HepG2 (cell line): ENCODE results near the gene HORMAD2. TPM values are rescaled to one million over a fixed set of nuclear protein-coding genes. Genes with fewer than 3 reads are reported as not detected.

Source experiments
- AGO2 ChIP-seq: fragments of 200-400 bp; formaldehyde crosslinking; optimal IDR thresholded peaks from 2 replicates; pipeline ENCODE3; 2017; ENCODE audit warnings: mild to moderate bottlenecking, low read depth, low read length, moderate library complexity
- JDP2 ChIP-seq: sonication (generic); formaldehyde crosslinking; IDR thresholded peaks from 2 replicates; pipeline ENCODE4 v1.8.1; 2022; ENCODE audit warnings: missing genetic modification reagents, borderline replicate concordance
- NONO ChIP-seq, 2 experiments: fragments of 450-650 bp in 1 of 2; sonication (generic) in 1 of 2; formaldehyde crosslinking in 1 of 2; IDR thresholded peaks in 1 of 2; conservative IDR thresholded peaks in 1 of 2; 2 replicates each; pipeline versions ENCODE4 v1.6.1 to v1.8.0; 2017 to 2022; ENCODE audit warnings: mild to moderate bottlenecking in 1 of 2, missing genetic modification reagents in 1 of 2, moderate library complexity in 1 of 2
- RXRB ChIP-seq: IDR thresholded peaks from 2 replicates; pipeline ENCODE4 v1.6.1; 2016; ENCODE audit warnings: borderline replicate concordance, missing genetic modification reagents, missing compliant biosample characterization
- SAP130 ChIP-seq: IDR thresholded peaks from 2 replicates; pipeline ENCODE4 v1.6.1; 2016; ENCODE audit warnings: low read depth
- SOX13 ChIP-seq, 3 experiments: fragments of 450-650 bp in 1 of 3; sonication (generic) in 1 of 3; formaldehyde crosslinking in 1 of 3; IDR thresholded peaks in 2 of 3; conservative IDR thresholded peaks in 1 of 3; 2 replicates each; pipeline versions ENCODE4 v1.5.0 to v1.6.1; 2016 to 2020; ENCODE audit warnings: antibody characterized with exemption in 1 of 3, mild to moderate bottlenecking in 1 of 3, missing compliant biosample characterization in 1 of 3, missing genetic modification reagents in 1 of 3, moderate library complexity in 1 of 3
- TCF7L2 ChIP-seq: IDR thresholded peaks from 2 replicates; pipeline ENCODE4 v1.6.1; 2011; ENCODE audit warnings: mild to moderate bottlenecking, low read depth, low read length, moderate library complexity
- ZFP41 ChIP-seq: sonication (generic); formaldehyde crosslinking; IDR thresholded peaks from 2 replicates; pipeline ENCODE4 v1.4.0; 2020; ENCODE audit warnings: mild to moderate bottlenecking, missing genetic modification reagents, borderline replicate concordance
- ZNF557 ChIP-seq: sonication (generic); formaldehyde crosslinking; IDR thresholded peaks from 2 replicates; pipeline ENCODE4 v1.4.0; 2020; ENCODE audit warnings: missing genetic modification reagents
- ZNF572 ChIP-seq: sonication (generic); formaldehyde crosslinking; IDR thresholded peaks from 2 replicates; pipeline ENCODE4 v1.5.1; 2020; ENCODE audit warnings: mild to moderate bottlenecking, missing genetic modification reagents
- ZNF772 ChIP-seq: sonication (generic); formaldehyde crosslinking; IDR thresholded peaks from 2 replicates; pipeline ENCODE4 v1.5.0; 2020; ENCODE audit warnings: mild to moderate bottlenecking, missing genetic modification reagents
- ZNF775 ChIP-seq: sonication (generic); formaldehyde crosslinking; IDR thresholded peaks from 2 replicates; pipeline ENCODE4 v1.4.0; 2020; ENCODE audit warnings: missing genetic modification reagents, mild to moderate bottlenecking, moderate library complexity, borderline replicate concordance
- polyA plus RNA-seq, 8 experiments: library from polyadenylated mRNA; depleted of rRNA in 3 of 8; stranded (reverse) in 7 of 8; unstranded in 1 of 8; fragments of >200 nt; fragmentation: Illumina TruSeq in 4 of 8; extraction: Trizol in 4 of 8; gene quantifications; 2 replicates each; pipeline versions ENCODE4 v1.2.1 to v1.2.3, GENCODE V29; 2011 to 2016; ENCODE audit warnings: low read depth in 4 of 8, missing spikeins in 1 of 8, mixed read lengths in 1 of 8; ENCODE audit not compliant: insufficient read depth in 1 of 8
- total RNA-seq, 5 experiments: library from RNA; depleted of rRNA; stranded (reverse); fragments of >200 nt; fragmentation: Illumina TruSeq; extraction: Trizol; gene quantifications; 2 replicates each; pipeline ENCODE4 v1.2.3, GENCODE V29; 2016; ENCODE audit warnings: low read depth in 1 of 5
- TF ChIP-seq, protein P1 (sequence below): sonication (generic); formaldehyde crosslinking; IDR thresholded peaks from 2 replicates; pipeline ENCODE4 v1.5.1; 2020; ENCODE audit warnings: mild to moderate bottlenecking, missing genetic modification reagents
- TF ChIP-seq, protein P2 (sequence below): sonication (generic); formaldehyde crosslinking; IDR thresholded peaks from 2 replicates; pipeline ENCODE4 v1.5.0; 2020; ENCODE audit warnings: mild to moderate bottlenecking, missing genetic modification reagents, borderline replicate concordance
- TF ChIP-seq, protein P3 (sequence below): sonication (generic); formaldehyde crosslinking; IDR thresholded peaks from 2 replicates; pipeline ENCODE4 v1.8.1; 2023; ENCODE audit warnings: mild to moderate bottlenecking, moderate library complexity, missing genetic modification reagents
- TF ChIP-seq, protein P4 (sequence below): sonication (generic); formaldehyde crosslinking; IDR thresholded peaks from 2 replicates; pipeline ENCODE4 v1.8.1; 2023; ENCODE audit warnings: missing genetic modification reagents, inconsistent platforms, borderline replicate concordance
- TF ChIP-seq, protein P5 (sequence below): sonication (generic); formaldehyde crosslinking; IDR thresholded peaks from 2 replicates; pipeline ENCODE4 v1.5.0; 2020; ENCODE audit warnings: mild to moderate bottlenecking, missing genetic modification reagents

Gene HORMAD2
- total and polyA plus RNA-seq, 2 of the 13 experiments (the other 11 are each of a cell fraction or from before 2014, with no cell fraction given), result not detected

DNA sequence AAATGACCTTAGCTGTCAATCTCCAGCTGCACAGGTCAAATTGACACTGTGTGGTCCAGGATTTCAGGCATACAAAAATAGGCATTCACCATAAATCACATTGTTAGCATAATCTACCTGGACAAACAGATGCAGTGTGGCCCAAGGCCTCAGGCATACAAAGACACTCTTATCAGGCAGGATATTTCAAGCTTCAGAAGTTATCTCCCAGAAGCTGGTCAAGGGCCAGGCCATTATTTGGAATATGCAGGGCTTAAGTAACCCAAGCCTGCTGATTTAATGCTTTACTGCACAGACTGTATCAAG, 25.5 kb upstream of the HORMAD2 start (continued):
- TF ChIP-seq, protein P1, sequence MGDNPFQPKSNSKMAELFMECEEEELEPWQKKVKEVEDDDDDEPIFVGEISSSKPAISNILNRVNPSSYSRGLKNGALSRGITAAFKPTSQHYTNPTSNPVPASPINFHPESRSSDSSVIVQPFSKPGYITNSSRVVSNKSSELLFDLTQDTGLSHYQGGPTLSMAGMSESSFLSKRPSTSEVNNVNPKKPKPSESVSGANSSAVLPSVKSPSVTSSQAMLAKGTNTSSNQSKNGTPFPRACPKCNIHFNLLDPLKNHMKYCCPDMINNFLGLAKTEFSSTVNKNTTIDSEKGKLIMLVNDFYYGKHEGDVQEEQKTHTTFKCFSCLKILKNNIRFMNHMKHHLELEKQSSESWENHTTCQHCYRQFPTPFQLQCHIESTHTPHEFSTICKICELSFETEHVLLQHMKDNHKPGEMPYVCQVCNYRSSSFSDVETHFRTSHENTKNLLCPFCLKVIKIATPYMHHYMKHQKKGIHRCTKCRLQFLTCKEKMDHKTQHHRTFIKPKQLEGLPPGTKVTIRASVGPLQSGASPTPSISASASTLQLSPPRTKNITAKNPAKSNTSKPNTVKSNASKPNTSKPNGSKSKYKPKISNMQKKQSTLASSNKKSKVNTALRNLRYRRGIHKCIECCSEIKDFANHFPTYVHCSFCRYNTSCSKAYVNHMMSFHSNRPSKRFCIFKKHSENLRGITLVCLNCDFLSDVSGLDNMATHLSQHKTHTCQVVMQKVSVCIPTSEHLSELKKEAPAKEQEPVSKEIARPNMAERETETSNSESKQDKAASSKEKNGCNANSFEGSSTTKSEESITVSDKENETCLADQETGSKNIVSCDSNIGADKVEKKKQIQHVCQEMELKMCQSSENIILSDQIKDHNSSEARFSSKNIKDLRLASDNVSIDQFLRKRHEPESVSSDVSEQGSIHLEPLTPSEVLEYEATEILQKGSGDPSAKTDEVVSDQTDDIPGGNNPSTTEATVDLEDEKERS, result no peak
- TF ChIP-seq RXRB (peak; percentile 69), SAP130 (CRISPR knock-in tag) (peak; percentile 75), SOX13 (IDR thresholded peaks at IDR 0.05) (peak; percentile 68), SOX13 (CRISPR knock-in tag; conservative IDR thresholded peaks at IDR 0.05 in 1 of 2, IDR thresholded peaks at IDR 0.05 in 1 of 2) (peak in 1 of 2 experiments; percentile 97; a peak in 2 of 4 replicates), ZFP41 (CRISPR knock-in tag) (no peak), AGO2 (no peak), NONO (IDR thresholded peaks at IDR 0.05) (no peak), NONO (CRISPR knock-in tag; conservative IDR thresholded peaks at IDR 0.05) (peak; percentile 54; the same call in 1 of the 2 replicates), ZNF572 (CRISPR knock-in tag) (no peak), JDP2 (CRISPR knock-in tag) (no peak), TCF7L2 (no peak), ZNF775 (CRISPR knock-in tag) (no peak), ZNF772 (CRISPR knock-in tag) (no peak), ZNF557 (CRISPR knock-in tag) (no peak)
- TF ChIP-seq, protein P2, sequence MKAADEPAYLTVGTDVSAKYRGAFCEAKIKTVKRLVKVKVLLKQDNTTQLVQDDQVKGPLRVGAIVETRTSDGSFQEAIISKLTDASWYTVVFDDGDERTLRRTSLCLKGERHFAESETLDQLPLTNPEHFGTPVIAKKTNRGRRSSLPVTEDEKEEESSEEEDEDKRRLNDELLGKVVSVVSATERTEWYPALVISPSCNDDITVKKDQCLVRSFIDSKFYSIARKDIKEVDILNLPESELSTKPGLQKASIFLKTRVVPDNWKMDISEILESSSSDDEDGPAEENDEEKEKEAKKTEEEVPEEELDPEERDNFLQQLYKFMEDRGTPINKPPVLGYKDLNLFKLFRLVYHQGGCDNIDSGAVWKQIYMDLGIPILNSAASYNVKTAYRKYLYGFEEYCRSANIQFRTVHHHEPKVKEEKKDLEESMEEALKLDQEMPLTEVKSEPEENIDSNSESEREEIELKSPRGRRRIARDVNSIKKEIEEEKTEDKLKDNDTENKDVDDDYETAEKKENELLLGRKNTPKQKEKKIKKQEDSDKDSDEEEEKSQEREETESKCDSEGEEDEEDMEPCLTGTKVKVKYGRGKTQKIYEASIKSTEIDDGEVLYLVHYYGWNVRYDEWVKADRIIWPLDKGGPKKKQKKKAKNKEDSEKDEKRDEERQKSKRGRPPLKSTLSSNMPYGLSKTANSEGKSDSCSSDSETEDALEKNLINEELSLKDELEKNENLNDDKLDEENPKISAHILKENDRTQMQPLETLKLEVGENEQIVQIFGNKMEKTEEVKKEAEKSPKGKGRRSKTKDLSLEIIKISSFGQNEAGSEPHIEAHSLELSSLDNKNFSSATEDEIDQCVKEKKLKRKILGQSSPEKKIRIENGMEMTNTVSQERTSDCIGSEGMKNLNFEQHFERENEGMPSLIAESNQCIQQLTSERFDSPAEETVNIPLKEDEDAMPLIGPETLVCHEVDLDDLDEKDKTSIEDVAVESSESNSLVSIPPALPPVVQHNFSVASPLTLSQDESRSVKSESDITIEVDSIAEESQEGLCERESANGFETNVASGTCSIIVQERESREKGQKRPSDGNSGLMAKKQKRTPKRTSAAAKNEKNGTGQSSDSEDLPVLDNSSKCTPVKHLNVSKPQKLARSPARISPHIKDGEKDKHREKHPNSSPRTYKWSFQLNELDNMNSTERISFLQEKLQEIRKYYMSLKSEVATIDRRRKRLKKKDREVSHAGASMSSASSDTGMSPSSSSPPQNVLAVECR (CRISPR knock-in tag), result no peak; the same call in 1 of the 2 replicates
- TF ChIP-seq, protein P3, sequence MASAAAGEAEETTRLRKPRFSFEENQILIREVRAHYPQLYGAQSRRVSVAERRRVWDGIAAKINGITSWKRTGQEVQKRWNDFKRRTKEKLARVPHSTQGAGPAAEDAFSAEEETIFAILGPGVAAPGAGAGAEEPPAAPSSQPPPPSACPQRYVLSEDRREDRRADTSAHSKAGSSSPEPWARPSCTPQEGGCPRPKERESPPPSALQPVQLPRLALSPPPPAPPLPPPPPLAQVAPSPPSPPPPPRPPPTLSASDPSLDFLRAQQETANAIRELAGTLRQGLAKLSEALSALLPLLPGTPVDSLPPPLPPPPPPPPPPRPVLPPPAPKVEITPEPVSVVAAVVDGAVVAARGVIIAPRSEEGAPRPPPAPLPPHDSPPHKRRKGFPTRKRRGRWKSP, result no peak
- TF ChIP-seq, protein P4, sequence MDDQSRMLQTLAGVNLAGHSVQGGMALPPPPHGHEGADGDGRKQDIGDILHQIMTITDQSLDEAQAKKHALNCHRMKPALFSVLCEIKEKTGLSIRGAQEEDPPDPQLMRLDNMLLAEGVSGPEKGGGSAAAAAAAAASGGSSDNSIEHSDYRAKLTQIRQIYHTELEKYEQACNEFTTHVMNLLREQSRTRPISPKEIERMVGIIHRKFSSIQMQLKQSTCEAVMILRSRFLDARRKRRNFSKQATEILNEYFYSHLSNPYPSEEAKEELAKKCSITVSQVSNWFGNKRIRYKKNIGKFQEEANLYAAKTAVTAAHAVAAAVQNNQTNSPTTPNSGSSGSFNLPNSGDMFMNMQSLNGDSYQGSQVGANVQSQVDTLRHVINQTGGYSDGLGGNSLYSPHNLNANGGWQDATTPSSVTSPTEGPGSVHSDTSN (CRISPR knock-in tag), result no peak
- TF ChIP-seq, protein P5, sequence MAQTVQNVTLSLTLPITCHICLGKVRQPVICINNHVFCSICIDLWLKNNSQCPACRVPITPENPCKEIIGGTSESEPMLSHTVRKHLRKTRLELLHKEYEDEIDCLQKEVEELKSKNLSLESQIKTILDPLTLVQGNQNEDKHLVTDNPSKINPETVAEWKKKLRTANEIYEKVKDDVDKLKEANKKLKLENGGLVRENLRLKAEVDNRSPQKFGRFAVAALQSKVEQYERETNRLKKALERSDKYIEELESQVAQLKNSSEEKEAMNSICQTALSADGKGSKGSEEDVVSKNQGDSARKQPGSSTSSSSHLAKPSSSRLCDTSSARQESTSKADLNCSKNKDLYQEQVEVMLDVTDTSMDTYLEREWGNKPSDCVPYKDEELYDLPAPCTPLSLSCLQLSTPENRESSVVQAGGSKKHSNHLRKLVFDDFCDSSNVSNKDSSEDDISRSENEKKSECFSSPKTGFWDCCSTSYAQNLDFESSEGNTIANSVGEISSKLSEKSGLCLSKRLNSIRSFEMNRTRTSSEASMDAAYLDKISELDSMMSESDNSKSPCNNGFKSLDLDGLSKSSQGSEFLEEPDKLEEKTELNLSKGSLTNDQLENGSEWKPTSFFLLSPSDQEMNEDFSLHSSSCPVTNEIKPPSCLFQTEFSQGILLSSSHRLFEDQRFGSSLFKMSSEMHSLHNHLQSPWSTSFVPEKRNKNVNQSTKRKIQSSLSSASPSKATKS (CRISPR knock-in tag), result no peak
